GM12878 (cell line): Measurements from ENCODE around the gene FLT1. TPM values are rescaled to one million over a fixed set of nuclear protein-coding genes. Genes with fewer than 3 reads are reported as not detected.

Experiments used
- ATAC-seq: fragments of 200-7000 bp; cut with Tn5 transposase; 3 replicates; pipeline ENCODE4 v1.9.1; 2020; ENCODE audit warnings: mild to moderate bottlenecking, moderate library complexity
- BruUV-seq: library from RNA; stranded (reverse); fragments of 400-500 nt; replicated peaks from 2 replicates; lab custom pipeline; 2021; lab: Mats Ljungman, UMichigan
- CTCF ChIA-PET: fragments of 300-600 bp; sonication (Branson Sonifier 250); formaldehyde crosslinking; extraction: SDS; loops from one replicate; lab custom pipeline; 2021; ENCODE audit warnings: inconsistent platforms; lab: Yijun Ruan, JAX
- POLR2A ChIA-PET: fragments of 350-600 bp; formaldehyde crosslinking; extraction: SDS; loops from one replicate; lab custom pipeline; 2021; ENCODE audit warnings: inconsistent platforms; lab: Charles Lee
- RAD21 ChIA-PET: fragments of 300-600 bp; sonication (Branson Sonifier 250); formaldehyde crosslinking; loops from one replicate; lab custom pipeline; 2023; ENCODE audit warnings: antibody characterized with exemption; ENCODE audit not compliant: unreplicated experiment; lab: Charles Lee
- SMC1A ChIA-PET: fragments of 300-600 bp; sonication (Branson Sonifier 250); formaldehyde crosslinking; loops from one replicate; lab custom pipeline; 2023; ENCODE audit not compliant: unreplicated experiment, uncharacterized antibody; lab: Charles Lee
- DNase-seq: peaks from one replicate; pipeline ENCODE4 v3.0.0-alpha.2; 2011; ENCODE audit warnings: low read depth, low spot score
- FAIRE-seq: peaks from 3 replicates; lab custom pipeline; 2011; peaks lifted over from hg19 to GRCh38; lab: Jason Lieb, UNC
- H2AFZ ChIP-seq: 2 replicates; pipeline ENCODE4 v1.6.0; 2011; ENCODE audit warnings: low read depth, low read length, control low read depth; ENCODE audit not compliant: control insufficient read depth
- H3K27ac ChIP-seq: 2 replicates; pipeline ENCODE4 v1.5.1; 2011; ENCODE audit warnings: control low read depth; ENCODE audit not compliant: control insufficient read depth, insufficient read depth
- H3K27me3 ChIP-seq, 2 experiments: replicated peaks in 1 of 2; 2 replicates each; pipeline versions ENCODE4 v1.6.0 to v1.6.1; 2011; ENCODE audit warnings: low read length in 1 of 2; ENCODE audit not compliant: control insufficient read depth in 2 of 2, insufficient read depth in 2 of 2
- H3K36me3 ChIP-seq, 2 experiments: 2 replicates each; pipeline ENCODE4 v1.5.1; 2011; ENCODE audit warnings: low read length in 1 of 2; ENCODE audit not compliant: control insufficient read depth in 2 of 2, insufficient read depth in 2 of 2
- H3K4me1 ChIP-seq: 2 replicates; pipeline ENCODE4 v1.6.1; 2011; ENCODE audit warnings: mild to moderate bottlenecking, low read length, moderate library complexity, mixed read lengths; ENCODE audit not compliant: control insufficient read depth, insufficient read depth
- H3K4me2 ChIP-seq: 2 replicates; pipeline ENCODE4 v1.6.0; 2011; ENCODE audit warnings: control low read depth; ENCODE audit not compliant: control insufficient read depth, insufficient read depth
- H3K4me3 ChIP-seq: fragments of 200-600 bp; sonication (generic); 2 replicates; pipeline ENCODE4 v1.5.1; 2016
- H3K79me2 ChIP-seq: 2 replicates; pipeline ENCODE4 v1.6.0; 2011; ENCODE audit warnings: low read length; ENCODE audit not compliant: control insufficient read depth, insufficient read depth
- H3K9ac ChIP-seq: 2 replicates; pipeline ENCODE4 v1.8.0; 2011; ENCODE audit warnings: low read length, control low read depth, mixed read lengths; ENCODE audit not compliant: control insufficient read depth, insufficient read depth
- H3K9me3 ChIP-seq: replicated peaks from 3 replicates; pipeline ENCODE4 v1.5.1; 2011; ENCODE audit warnings: mild to moderate bottlenecking, low read length; ENCODE audit not compliant: control insufficient read depth, insufficient read depth
- H4K20me1 ChIP-seq: 2 replicates; pipeline ENCODE4 v1.6.0; 2011; ENCODE audit not compliant: control insufficient read depth, insufficient read depth
- BHLHE40 ChIP-seq, 2 experiments: fragments of 450-650 bp in 1 of 2; IDR thresholded peaks; 2 replicates each; pipeline ENCODE4 v1.6.1; 2011 to 2017; ENCODE audit warnings: low read depth in 2 of 2, borderline replicate concordance in 1 of 2, improper control_type of control experiment in 1 of 2, low read length in 1 of 2, mild to moderate bottlenecking in 1 of 2
- CHD4 ChIP-seq: fragments of 200-600 bp; sonication (generic); IDR thresholded peaks from 2 replicates; pipeline ENCODE4 v1.6.1; 2016; ENCODE audit warnings: mild to moderate bottlenecking
- CREB1 ChIP-seq: IDR thresholded peaks from 2 replicates; pipeline ENCODE4 v1.6.1; 2012; ENCODE audit warnings: low read depth, mild to moderate bottlenecking, inconsistent platforms
- FOS ChIP-seq: IDR thresholded peaks from 3 replicates; pipeline ENCODE4 v1.6.1; 2011; ENCODE audit warnings: borderline replicate concordance; ENCODE audit not compliant: insufficient read length; ENCODE audit errors: extremely low read depth
- KAT2A ChIP-seq: conservative IDR thresholded peaks from 2 replicates; pipeline ENCODE4 v1.6.1; 2011; ENCODE audit warnings: low read depth, low read length; ENCODE audit not compliant: control insufficient read depth
- MTA3 ChIP-seq: IDR thresholded peaks from 2 replicates; pipeline ENCODE4 v1.6.1; 2012; ENCODE audit warnings: low read length, inconsistent platforms, borderline replicate concordance
- NFIC ChIP-seq: IDR thresholded peaks from 2 replicates; pipeline ENCODE4 v1.6.1; 2012; ENCODE audit warnings: low read depth, mild to moderate bottlenecking, inconsistent platforms, low read length, moderate library complexity
- NFYA ChIP-seq: IDR thresholded peaks from 2 replicates; pipeline ENCODE4 v1.6.1; 2011; ENCODE audit warnings: low read depth, mild to moderate bottlenecking, low read length, improper control_type of control experiment, borderline replicate concordance
- NR2F1 ChIP-seq: fragments of 450-650 bp; conservative IDR thresholded peaks from 2 replicates; pipeline ENCODE4 v1.6.1; 2017; ENCODE audit warnings: mild to moderate bottlenecking
- POU2F2 ChIP-seq: IDR thresholded peaks from 3 replicates; pipeline ENCODE4 v1.6.1; 2011; ENCODE audit warnings: low read depth, mild to moderate bottlenecking, low read length, borderline replicate concordance
- PRDM15 ChIP-seq: fragments of 450-650 bp; formaldehyde crosslinking; IDR thresholded peaks from 2 replicates; pipeline ENCODE4 v1.4.0; 2020; ENCODE audit warnings: mild to moderate bottlenecking, moderate library complexity
- RB1 ChIP-seq: fragments of 450-650 bp; formaldehyde crosslinking; IDR thresholded peaks from 2 replicates; pipeline ENCODE4 v1.6.1; 2017; ENCODE audit warnings: mild to moderate bottlenecking, borderline replicate concordance
- RBBP5 ChIP-seq: fragments of 200-600 bp; sonication (generic); conservative IDR thresholded peaks from 2 replicates; pipeline ENCODE4 v1.6.1; 2016
- SPI1 ChIP-seq: IDR thresholded peaks from 2 replicates; pipeline ENCODE4 v1.6.1; 2011; ENCODE audit warnings: low read depth, mild to moderate bottlenecking, low read length, moderate library complexity, borderline replicate concordance; ENCODE audit not compliant: insufficient read depth
- SRF ChIP-seq, 2 experiments: IDR thresholded peaks; 2 replicates each; pipeline ENCODE4 v1.6.1; 2011; ENCODE audit warnings: low read depth in 2 of 2, low read length in 2 of 2, mild to moderate bottlenecking in 1 of 2, moderate library complexity in 1 of 2
- STAT3 ChIP-seq: IDR thresholded peaks from 2 replicates; pipeline ENCODE4 v1.6.1; 2011; ENCODE audit warnings: low read depth, low read length, improper control_type of control experiment
- ZBTB33 ChIP-seq: fragments of 450-650 bp; IDR thresholded peaks from 2 replicates; pipeline ENCODE4 v1.6.1; 2017; ENCODE audit warnings: mild to moderate bottlenecking
- ZNF207 ChIP-seq: fragments of 450-650 bp; IDR thresholded peaks from 2 replicates; pipeline ENCODE4 v1.6.1; 2014; ENCODE audit warnings: antibody characterized with exemption, mild to moderate bottlenecking, borderline replicate concordance
- WGBS: methylation state at CpG from one replicate; pipeline ENCODE4 v1.1.6; 2016; ENCODE audit warnings: low lambda C conversion rate; ENCODE audit not compliant: insufficient replicate concordance, insufficient coverage; ENCODE audit errors: missing lambda C conversion rate; 5-methylcytosine and 5-hydroxymethylcytosine counted together
- in situ Hi-C: fragments of 300-500 bp; cut with MboI; formaldehyde crosslinking; loops from 9 replicates; pipeline ENCODE4 v1.14.3; 2018; ENCODE audit warnings: mixed read lengths
- intact Hi-C: fragments of 100-400 bp; cut with micrococcal nuclease; formaldehyde crosslinking; loops from one replicate; pipeline ENCODE4 v1.14.2; 2022; ENCODE audit not compliant: unreplicated experiment
- polyA plus RNA-seq, 11 experiments: library from polyadenylated mRNA; depleted of rRNA in 4 of 11; unstranded in 6 of 11; stranded (reverse) in 5 of 11; fragments of >200 nt; fragmentation: Nextera tagmentation in 4 of 11; fragmentation: Illumina TruSeq in 1 of 11; extraction: Ambion mirVana in 4 of 11; extraction: Trizol in 1 of 11; gene quantifications; 1 replicate in 1 of 11; 2 replicates in 10 of 11; pipeline versions ENCODE4 v1.2.1 to v1.2.3, GENCODE V29; 2011 to 2016; ENCODE audit warnings: inconsistent platforms in 2 of 11, missing spikeins in 2 of 11, low read depth in 1 of 11
- total RNA-seq, 4 experiments: library from RNA; depleted of rRNA in 3 of 4; stranded (reverse); fragments of >200 nt in 3 of 4; fragmentation: Illumina TruSeq in 1 of 4; extraction: Trizol in 1 of 4; gene quantifications; 2 replicates each; pipeline versions ENCODE4 v1.2.1 to v1.2.3, GENCODE V29; 2013 to 2021

Gene FLT1
- total and polyA plus RNA-seq, 10 of the 15 experiments (the other 5 are each of a cell fraction or from before 2014, with no cell fraction given), result 0.55 to 5.6 (median 0.84) TPM

DNA sequence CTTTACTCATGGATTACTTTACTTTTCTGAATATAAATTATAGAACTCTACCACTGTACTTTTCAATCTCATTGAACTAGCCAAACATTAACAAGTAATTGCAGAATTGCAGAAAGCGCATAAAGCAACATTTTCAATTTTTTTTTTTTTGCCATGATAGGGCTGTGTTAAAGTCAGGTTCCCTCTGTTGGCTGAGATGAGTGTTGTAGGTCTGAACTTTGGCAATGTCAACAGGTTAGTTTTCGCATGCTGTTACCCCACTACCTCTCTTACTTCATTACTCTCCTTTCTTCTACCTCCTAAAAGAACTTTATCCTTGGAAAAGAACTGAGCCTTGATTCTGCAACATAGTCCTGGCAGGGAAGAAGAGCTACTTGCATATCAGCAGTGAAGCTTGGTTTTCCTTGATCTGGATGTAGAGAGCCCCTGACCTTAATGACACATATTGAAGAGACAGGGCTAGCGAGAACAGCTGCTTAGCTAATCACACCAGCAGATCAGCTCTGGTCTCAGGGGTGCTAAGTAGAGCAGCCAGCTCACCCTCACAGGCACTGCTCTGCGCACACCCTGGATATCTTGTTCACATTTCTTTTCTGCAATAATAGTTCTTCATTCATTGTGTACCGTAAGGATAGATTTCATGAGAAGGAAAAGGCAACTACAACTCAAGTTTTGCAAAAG, 119.5 kb downstream of the FLT1 start:
- SMC1A ChIA-PET, result interaction anchor here (2.3 to 3.7 kb wide), 2 partner anchors 10 to 261 kb away, joined by 6 to 15 read pairs; no protein-coding TSS in a partner anchor
- no peaks in the 10 kb centered on the region for H3K9me3 ChIP-seq
- no TSS peak for BruUV-seq
- no peaks in the 10 kb centered on the region for H3K36me3 ChIP-seq
- no peak overlapping the region for H3K4me2 ChIP-seq
- DNase-seq (no peak), ATAC-seq (no peak), FAIRE-seq (no peak)
- H2AFZ ChIP-seq, result no peak overlapping the region
- H3K4me1 ChIP-seq, result no peaks in the 10 kb centered on the region
- no peak overlapping the region for H3K27ac ChIP-seq
- no peaks in the 10 kb centered on the region for H3K79me2 ChIP-seq
- WGBS, result 83% methylated on average over 5 of the region's 5 CpGs
- CTCF ChIA-PET, result interaction anchor here (0.9 to 1.3 kb wide), 4 partner anchors 9 to 286 kb away, joined by 3 to 6 read pairs (median 3); no protein-coding TSS in a partner anchor
- POLR2A ChIA-PET, result no interaction called here
- TF ChIP-seq STAT3, result no peak
- TF ChIP-seq MTA3, result no peak
- TF ChIP-seq RB1, result no peak
- TF ChIP-seq SPI1, result no peak
- no peak for TF ChIP-seq KAT2A
- TF ChIP-seq NFYA, result no peak
- TF ChIP-seq BHLHE40 (IDR thresholded peaks at IDR 0.05; ENCODE audit: borderline replicate concordance in 1 of 2, low read depth in 2 of 2, low read length in 1 of 2), result no peak
- no peak for TF ChIP-seq ZNF207
- TF ChIP-seq PRDM15 (CRISPR knock-in tag), result no peak
- TF ChIP-seq FOS, result no peak
- no peak for TF ChIP-seq CREB1
- TF ChIP-seq CHD4, result no peak
- TF ChIP-seq NR2F1, result no peak
- TF ChIP-seq SRF (IDR thresholded peaks at IDR 0.05; ENCODE audit: low read depth in 2 of 2, low read length in 2 of 2), result no peak
- no peak for TF ChIP-seq RBBP5
- no peak for TF ChIP-seq ZBTB33
- no peak for TF ChIP-seq POU2F2
- TF ChIP-seq NFIC, result no peak
- H3K9ac ChIP-seq, result no peak overlapping the region
- no peaks in the 10 kb centered on the region for H3K27me3 ChIP-seq
- in situ Hi-C loops, result no loop called here
- RAD21 ChIA-PET, result no interaction called here
- intact Hi-C loops, result no loop called here
- H4K20me1 ChIP-seq, result no peaks in the 10 kb centered on the region
- H3K4me3 ChIP-seq, result no peak overlapping the region
